ENCODE measurements around the gene CPS1.

- no peak for TF ChIP-seq CTCF (conservative IDR thresholded peaks at IDR 0.05; ENCODE audit: low read length)
- no peak for TF ChIP-seq EZH2phosphoT487 (IDR thresholded peaks at IDR 0.05; ENCODE audit: borderline replicate concordance)
Measured at GRCh38 chr2:210528716-210529115, 27.7 kb upstream of the CPS1 start.
